ENCODE measurements around the gene AHNAK2.
"Not testable (repeated sequence)": the region's sequence is repeated elsewhere in the genome, so short reads cannot be mapped to it uniquely, and the experiment has no call there.

The AHNAK2 gene

DNA sequence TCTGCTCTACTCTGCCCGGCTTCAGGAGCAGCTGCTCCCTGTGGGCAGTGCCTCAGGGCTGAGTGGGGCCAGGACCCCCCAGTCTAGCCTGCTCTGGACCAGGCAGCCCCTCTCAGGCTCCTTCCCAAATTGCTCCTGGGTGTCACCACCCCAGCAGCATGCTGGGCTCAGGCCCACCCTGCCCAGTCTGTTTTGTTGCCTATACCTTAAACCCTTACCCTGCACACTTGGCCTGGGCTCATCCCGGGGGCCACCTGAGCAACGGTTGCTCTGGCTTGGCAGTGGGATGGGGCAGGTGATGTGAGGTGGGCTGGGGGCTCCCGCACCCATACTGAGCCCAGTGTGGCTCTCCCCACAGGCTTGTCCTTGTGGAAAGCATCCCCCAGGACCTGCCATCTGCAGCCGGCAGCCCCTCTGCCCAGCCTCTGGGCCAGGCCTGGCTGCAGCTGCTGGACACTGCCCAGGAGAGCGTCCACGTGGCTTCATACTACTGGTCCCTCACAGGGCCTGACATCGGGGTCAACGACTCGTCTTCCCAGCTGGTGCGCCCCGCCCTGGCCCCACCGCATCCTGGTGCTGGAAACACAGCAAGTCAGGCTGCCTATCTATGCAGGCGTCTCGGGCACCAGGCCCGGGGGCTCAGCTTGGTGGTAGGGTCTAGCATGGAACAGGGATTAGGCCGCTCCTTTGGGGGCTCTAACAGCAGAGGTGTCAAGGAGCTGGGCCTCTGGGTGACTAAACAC, 49.6 kb downstream of the AHNAK2 start:
- ATAC-seq (replicated peaks) (no peak), DNase-seq (no peak)
- Mint-ChIP-seq H3K36me3 (ENCODE audit: insufficient read depth) (no peaks in the 10 kb centered on the region), H3K27me3 (peaks cover 8 to 36% of the 10 kb centered on the region in 2 donors), H3K27ac (no peak overlapping the region), H3K4me1 (ENCODE audit: low read depth in 2 of 2) (peaks cover 0 to 2% of the 10 kb centered on the region in 2 donors), H3K9me3 (no peaks in the 10 kb centered on the region), H3K4me3 (peak overlapping the region in 1 of 2 donors; percentile 34)

DNA sequence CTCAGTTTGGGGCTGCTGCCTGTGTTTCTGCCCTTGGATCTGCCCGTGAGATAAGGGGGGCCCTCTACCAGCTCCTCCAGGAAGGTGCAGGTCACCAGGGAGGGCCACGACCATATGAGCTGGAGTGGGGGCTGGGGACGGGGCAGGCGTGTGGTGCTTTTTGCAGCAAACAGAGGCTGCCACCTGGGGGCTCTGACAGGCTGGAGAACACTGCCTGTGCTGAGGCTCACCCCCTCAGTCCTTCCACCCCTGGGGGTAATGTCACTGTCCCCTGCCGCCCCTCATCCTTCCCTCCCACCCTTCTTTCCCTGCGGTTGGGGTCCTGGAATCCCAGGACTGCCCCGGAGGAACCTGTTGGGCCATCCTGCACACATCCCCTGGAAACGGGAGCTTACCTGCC, 50.3 kb downstream of the AHNAK2 start:
- ATAC-seq (replicated peaks) (no peak), DNase-seq (no peak)
- no peaks in the 10 kb centered on the region for H3K9me3 Mint-ChIP-seq
- H3K27ac Mint-ChIP-seq, result no peak overlapping the region
- H3K4me3 Mint-ChIP-seq, result no peak overlapping the region
- H3K27me3 Mint-ChIP-seq, result peaks cover 8 to 36% of the 10 kb centered on the region in 2 donors
- H3K36me3 Mint-ChIP-seq (ENCODE audit: insufficient read depth), result no peaks in the 10 kb centered on the region
- H3K4me1 Mint-ChIP-seq (ENCODE audit: low read depth in 2 of 2), result no peaks in the 10 kb centered on the region

DNA sequence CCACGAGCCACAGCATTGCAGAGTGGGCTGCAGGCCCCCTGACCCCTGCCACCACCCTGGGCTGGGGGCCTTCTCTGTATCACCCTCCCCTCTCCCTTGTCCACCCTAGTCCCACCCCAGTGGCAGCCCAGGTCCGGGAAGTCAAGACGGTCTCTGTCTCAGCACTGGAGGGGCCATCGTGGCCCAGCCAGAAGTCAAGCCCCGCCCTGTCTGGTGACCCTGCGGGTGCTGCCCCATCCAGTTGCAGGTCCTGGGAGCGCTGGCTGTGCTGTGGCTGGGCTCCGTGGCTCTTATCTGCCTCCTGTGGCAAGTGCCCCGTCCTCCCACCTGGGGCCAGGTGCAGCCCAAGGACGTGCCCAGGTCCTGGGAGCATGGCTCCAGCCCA, 50.8 kb downstream of the AHNAK2 start:
- Mint-ChIP-seq H3K27ac (no peak overlapping the region), H3K36me3 (ENCODE audit: insufficient read depth) (no peaks in the 10 kb centered on the region), H3K9me3 (no peaks in the 10 kb centered on the region), H3K4me1 (ENCODE audit: low read depth in 2 of 2) (no peaks in the 10 kb centered on the region), H3K27me3 (peaks cover 8 to 36% of the 10 kb centered on the region in 2 donors), H3K4me3 (no peak overlapping the region)
- no peak for DNase-seq
- no peak for ATAC-seq (replicated peaks)

DNA sequence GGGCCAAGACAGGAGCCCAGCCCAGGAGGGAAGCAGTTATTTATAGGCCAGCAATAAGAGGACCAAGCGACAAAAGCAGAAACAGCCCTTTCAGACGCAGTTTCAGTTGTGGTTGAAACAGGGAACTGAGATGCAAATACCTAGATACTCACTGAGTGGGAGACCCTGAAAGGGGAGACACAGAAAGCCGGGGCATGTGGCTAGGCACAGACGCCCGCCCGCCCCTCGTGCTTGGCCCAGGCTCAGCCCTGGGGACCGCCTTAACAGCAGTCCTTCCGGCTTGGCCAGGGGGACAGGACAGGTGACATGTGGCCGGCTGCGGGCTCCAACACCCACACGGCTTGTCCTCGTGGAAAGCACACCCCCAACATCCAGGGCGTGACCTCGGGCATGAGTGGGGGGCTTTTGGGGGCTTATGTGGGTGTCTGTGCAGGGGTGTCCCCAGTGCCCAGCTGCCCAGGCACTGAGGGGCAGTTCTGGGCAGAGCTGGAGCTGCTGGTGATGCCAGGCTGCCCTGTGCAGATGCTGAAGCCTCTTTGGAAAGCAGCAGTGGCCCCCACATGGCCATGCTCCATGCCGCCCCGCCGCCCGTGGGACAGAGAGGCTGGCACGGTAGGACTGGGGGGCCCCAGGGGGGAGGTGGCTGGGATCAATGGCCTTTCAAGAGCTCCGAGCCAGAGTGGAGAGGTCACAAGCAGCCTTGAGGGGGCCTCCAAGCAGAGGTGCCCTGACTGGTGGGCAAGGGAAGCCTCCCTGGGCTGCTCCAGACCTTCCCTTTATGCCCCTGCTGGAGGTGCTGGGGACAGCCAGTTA, 51.3 kb downstream of the AHNAK2 start:
- DNase-seq (no peak), ATAC-seq (replicated peaks) (peak; percentile 43)
- Mint-ChIP-seq H3K4me3 (no peak overlapping the region), H3K27me3 (peaks cover 8 to 36% of the 10 kb centered on the region in 2 donors), H3K36me3 (ENCODE audit: insufficient read depth) (no peaks in the 10 kb centered on the region), H3K4me1 (ENCODE audit: low read depth in 2 of 2) (no peaks in the 10 kb centered on the region), H3K9me3 (no peaks in the 10 kb centered on the region), H3K27ac (no peak overlapping the region)

DNA sequence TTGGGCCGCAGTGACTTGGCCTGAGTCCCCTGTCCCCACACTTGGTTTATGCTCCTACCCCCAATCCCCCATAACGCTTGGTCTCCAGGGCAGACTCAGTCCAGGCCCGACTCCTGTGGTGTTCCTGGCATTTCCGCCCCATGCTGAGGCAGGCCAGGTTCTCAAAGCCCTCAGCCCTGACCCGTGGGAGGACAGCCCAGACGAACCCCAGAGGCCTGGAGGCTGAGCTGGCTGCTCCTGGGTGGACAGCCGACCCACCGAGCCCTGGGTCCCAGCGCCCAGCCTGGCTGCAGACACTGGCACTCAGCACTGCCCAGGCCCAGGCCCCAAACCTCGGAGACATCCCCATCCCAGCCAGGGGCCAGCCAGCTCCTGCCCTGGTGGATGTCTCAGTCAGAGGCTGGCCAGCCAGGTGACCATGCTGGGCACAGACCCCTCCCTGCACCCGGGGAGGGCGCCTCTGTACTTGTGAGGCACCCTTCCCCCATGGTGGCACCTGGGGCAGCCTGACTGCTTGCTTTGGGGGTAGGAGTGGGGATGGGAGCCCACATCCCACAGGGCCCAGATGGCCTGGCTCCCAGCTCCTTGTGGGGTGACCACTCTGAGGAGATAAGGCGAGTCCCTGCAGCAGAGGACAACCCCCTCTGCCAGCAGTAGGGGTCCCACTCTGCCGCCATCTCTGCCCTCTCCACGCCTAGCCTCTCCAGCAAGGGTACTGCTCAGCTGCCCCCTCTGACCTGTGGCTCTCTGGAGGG, 52.1 kb downstream of the AHNAK2 start:
- no peak for ATAC-seq (replicated peaks)
- no peaks in the 10 kb centered on the region for H3K4me1 Mint-ChIP-seq (ENCODE audit: low read depth in 2 of 2)
- H3K36me3 Mint-ChIP-seq (ENCODE audit: insufficient read depth), result no peaks in the 10 kb centered on the region
- no peak overlapping the region for H3K27ac Mint-ChIP-seq
- H3K4me3 Mint-ChIP-seq, result no peak overlapping the region
- no peak for DNase-seq
- H3K9me3 Mint-ChIP-seq, result no peaks in the 10 kb centered on the region
- peaks cover 14 to 36% of the 10 kb centered on the region in 2 donors for H3K27me3 Mint-ChIP-seq

DNA sequence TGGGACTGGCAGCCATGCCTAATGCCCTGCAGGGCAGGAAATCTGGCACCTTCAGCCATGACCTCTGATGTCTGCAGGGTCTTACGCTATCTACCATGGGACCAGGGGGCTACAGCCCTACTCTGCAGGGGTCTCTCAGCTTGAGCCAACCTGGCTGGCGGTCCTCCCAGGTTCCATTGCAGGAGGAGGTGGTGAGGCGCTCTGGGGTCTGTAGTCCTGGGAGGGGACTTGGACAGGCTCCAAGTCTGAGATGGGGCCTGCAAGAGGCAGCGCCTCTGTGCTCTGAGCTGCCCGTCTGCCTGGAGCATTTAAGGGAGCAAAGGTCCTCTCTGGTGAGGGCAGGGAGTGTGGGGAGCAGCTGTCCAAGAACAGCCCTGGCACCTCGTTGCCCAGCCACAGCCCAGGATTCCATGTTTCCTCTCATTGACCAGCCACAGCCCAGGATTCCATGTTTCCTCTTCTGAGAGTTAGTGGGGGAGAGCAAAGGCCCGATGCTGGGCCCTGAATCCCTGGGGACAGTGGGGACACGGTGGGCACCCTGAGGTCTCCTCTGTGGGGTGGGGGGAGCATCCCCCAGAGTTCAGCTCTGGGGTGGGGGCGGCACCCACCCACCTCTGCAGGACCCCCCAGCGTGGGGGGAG, 52.8 kb downstream of the AHNAK2 start:
- no peak for DNase-seq
- Mint-ChIP-seq H3K9me3 (no peaks in the 10 kb centered on the region), H3K27me3 (peaks cover 17 to 36% of the 10 kb centered on the region in 2 donors), H3K27ac (no peak overlapping the region), H3K4me1 (ENCODE audit: low read depth in 2 of 2) (no peaks in the 10 kb centered on the region), H3K36me3 (ENCODE audit: insufficient read depth) (no peaks in the 10 kb centered on the region), H3K4me3 (no peak overlapping the region)
- no peak for ATAC-seq (replicated peaks)

DNA sequence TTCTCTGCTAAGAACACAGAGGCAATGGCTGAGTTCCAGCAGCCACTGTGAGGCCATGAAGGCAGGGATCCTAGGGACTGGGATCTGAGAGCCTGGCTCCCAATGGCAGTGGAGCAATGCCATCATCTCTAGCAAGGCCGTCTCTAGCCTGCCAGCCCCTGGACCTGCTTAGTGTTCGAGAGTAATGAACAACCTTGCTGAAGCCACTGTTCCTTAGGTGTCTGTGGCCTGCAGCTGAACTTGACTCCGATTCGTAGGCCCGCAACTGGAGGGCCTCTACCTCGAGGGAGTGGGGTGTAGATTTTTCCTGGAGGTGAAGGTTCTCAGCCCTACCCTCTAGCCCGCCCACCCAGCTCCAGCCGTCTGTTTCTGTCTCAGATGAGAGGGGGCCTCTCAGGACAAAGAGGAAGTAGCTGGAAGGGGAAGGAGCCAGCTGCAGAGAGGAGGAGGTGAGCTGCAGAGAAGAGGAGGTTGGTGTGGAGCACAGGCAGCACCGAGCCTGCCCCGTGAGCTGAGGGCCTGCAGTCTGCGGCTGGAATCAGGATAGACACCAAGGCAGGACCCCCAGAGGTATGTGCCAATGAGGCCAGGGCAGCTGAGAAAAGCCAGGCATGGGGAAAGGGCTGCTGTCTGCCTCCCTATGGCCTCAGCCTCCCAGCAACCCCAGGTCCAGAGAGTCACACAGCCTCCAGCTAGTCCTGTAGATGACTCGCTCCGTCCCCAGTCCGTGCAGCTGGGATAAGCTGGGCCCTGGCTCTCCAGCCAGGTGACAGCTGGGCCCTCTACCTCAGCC, 53.6 kb downstream of the AHNAK2 start, which contains the start of gene PLD4:
Gene PLD4 (plus strand): TSS at position 459 of the 793 bp plus-strand sequence. CDS start 2,262 bp downstream, outside the sequence.
- Mint-ChIP-seq H3K36me3 (ENCODE audit: insufficient read depth) (no peaks in the 10 kb centered on the region), H3K27ac (no peak within 1 kb of the TSS), H3K27me3 (peaks cover 17 to 35% of the 10 kb centered on the region in 2 donors), H3K4me1 (ENCODE audit: low read depth in 2 of 2) (no peaks in the 10 kb centered on the region), H3K9me3 (no peaks in the 10 kb centered on the region), H3K4me3 (no peak within 1 kb of the TSS)
- DNase-seq (no peak), ATAC-seq (replicated peaks) (no peak)

DNA sequence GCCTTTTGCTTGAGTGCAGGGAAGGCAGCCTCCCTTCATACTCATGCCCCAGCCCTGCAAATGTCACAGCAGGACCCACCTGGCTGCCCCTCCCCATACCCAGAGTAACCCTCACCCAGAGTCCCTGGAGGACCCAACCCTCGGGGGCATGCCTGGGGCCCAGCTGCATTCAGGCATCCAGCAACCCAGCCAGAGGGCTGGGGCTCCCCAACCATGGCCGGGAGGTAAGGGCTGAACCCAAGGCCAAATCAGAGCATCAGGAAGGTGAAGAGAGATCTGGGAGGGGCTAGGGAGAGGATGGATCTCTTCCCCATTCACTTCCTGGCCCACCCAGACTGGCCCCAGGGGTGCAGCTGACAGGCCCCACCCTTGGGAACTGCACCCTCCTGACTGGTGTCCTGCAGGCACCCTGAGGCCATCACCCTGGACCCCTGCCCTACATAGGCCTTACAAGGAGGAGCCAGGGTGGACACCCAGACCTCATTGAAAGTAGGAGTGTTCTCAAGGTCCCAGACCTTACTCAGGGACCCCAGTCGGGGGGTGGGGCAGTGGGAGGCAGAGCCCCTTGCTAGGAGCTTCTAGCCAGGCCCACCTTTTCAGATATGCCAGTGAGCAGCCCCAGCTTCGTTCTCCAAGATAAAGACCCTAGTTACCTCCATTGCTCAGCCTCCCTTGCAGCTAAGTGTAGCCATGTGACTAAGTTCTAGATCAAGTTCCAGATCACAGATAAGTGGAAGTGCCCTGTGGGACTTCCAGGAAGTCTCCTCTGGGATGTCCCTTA, 54.3 kb downstream of the AHNAK2 start:
- no peak for ATAC-seq (replicated peaks)
- Mint-ChIP-seq H3K27ac (no peak overlapping the region), H3K9me3 (no peaks in the 10 kb centered on the region), H3K36me3 (ENCODE audit: insufficient read depth) (no peaks in the 10 kb centered on the region), H3K4me3 (no peak overlapping the region), H3K4me1 (ENCODE audit: low read depth in 2 of 2) (no peaks in the 10 kb centered on the region), H3K27me3 (peaks cover 14 to 35% of the 10 kb centered on the region in 2 donors)
- DNase-seq, result no peak

DNA sequence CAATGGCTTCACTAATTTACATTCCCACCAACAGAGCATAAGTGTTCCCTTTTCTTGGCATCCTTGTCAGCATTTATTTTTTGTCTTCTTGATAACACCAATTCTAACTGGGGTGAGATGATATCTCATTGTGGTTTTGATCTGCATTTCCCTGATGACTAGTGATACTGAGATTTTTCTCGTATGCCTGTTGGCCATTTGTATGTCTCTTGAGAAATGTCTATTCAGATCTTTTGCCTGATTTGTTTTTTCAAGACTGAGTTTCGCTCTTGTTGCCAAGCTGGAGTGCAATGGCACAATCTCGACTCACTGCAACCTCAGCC, 58.2 kb downstream of the AHNAK2 start:
- Mint-ChIP-seq H3K27ac (no peak overlapping the region), H3K9me3 (no peaks in the 10 kb centered on the region)
- ATAC-seq (replicated peaks), result no peak

DNA sequence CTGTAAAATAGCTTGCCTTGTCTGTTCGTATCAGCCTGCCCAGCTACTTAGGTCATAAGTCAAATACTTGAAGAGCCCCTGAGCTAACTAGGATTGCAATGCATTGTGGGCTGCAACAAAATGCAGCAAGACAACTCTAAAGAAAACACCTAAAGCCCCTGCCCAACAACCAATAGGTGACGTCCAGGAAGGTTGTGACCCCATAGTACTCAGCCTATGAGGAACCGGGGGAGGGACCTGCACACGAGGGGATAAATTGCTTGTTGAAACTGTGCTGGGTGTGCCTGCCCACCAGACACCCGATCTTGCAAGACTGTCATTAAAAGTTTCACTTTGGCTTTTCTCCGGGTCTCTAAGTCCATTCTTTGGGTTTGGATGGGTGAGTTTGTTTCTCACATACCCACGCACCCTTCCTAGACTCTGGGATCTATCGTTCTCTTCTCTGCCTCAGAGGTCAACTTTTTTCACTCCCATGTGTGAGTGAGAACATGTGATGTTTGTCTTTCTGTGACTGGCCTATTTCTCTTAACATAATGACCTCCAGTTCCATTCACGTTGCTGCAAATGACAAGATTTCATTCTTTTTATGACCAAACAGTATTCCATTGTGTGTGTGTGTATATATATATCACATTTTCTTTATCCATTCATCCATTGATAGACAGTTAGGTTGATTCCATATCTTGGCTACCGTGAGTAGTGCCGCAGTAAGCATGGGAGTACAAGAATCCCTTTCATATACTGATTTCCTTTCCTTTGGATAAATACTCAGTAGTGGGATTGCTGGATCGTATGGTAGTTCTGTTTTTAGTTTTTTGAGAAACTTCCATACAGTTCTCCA, 58.8 kb downstream of the AHNAK2 start:
- not testable (repeated sequence) for H3K9me3 Mint-ChIP-seq; ATAC-seq (replicated peaks); H3K36me3 Mint-ChIP-seq (ENCODE audit: insufficient read depth); H3K4me3 Mint-ChIP-seq; DNase-seq; H3K27ac Mint-ChIP-seq; H3K4me1 Mint-ChIP-seq (ENCODE audit: low read depth in 2 of 2)
- H3K27me3 Mint-ChIP-seq, result peaks cover 29 to 35% of the 10 kb centered on the region in 2 donors

More for the DNA sequence above, 58.2 kb downstream of the AHNAK2 start:
- Mint-ChIP-seq H3K4me3 (no peak overlapping the region), H3K36me3 (ENCODE audit: insufficient read depth) (no peaks in the 10 kb centered on the region), H3K27me3 (peaks cover 29 to 30% of the 10 kb centered on the region in 2 donors), H3K4me1 (ENCODE audit: low read depth in 2 of 2) (no peaks in the 10 kb centered on the region)
- DNase-seq, result no peak

DNA sequence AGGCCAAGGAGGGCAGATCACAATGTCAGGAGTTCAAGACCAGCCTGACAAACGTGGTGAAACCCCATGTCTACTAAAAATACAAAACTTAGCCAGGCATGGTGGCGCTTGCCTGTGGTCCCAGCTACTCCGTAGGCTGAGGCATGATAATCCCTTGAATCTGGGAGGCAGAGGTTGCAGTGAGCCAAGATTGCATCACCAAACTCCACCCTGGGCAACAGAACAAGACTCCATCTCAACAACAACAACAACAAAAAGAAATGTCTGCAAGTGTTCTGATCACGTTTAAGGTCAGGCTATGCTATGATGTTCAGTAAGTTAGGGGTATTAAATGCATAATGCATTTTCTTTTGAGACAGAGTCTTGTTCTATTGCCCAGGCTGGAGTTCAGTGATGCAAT, 60.2 kb downstream of the AHNAK2 start:
- H3K4me1 Mint-ChIP-seq (ENCODE audit: low read depth in 2 of 2), result no peaks in the 10 kb centered on the region
- no peak for DNase-seq
- ATAC-seq (replicated peaks), result no peak
- H3K36me3 Mint-ChIP-seq (ENCODE audit: insufficient read depth), result no peaks in the 10 kb centered on the region
- no peak overlapping the region for H3K27ac Mint-ChIP-seq
- H3K27me3 Mint-ChIP-seq, result peaks cover 34 to 46% of the 10 kb centered on the region in 2 donors
- H3K9me3 Mint-ChIP-seq, result no peaks in the 10 kb centered on the region
- H3K4me3 Mint-ChIP-seq, result no peak overlapping the region
